Bronchial smooth muscle cell (primary cell): ENCODE results near the gene ZNF548. TPM values are rescaled to one million over a fixed set of nuclear protein-coding genes. Genes with fewer than 3 reads are reported as not detected.

Source experiments
- total RNA-seq: library from RNA; depleted of rRNA; stranded (reverse); fragments of >200 nt; gene quantifications from 2 replicates; pipeline ENCODE4 v1.2.1, GENCODE V29; 2014

ZNF548 gene
- 20.3 and 27.6 TPM in 2 replicates for total RNA-seq

DNA sequence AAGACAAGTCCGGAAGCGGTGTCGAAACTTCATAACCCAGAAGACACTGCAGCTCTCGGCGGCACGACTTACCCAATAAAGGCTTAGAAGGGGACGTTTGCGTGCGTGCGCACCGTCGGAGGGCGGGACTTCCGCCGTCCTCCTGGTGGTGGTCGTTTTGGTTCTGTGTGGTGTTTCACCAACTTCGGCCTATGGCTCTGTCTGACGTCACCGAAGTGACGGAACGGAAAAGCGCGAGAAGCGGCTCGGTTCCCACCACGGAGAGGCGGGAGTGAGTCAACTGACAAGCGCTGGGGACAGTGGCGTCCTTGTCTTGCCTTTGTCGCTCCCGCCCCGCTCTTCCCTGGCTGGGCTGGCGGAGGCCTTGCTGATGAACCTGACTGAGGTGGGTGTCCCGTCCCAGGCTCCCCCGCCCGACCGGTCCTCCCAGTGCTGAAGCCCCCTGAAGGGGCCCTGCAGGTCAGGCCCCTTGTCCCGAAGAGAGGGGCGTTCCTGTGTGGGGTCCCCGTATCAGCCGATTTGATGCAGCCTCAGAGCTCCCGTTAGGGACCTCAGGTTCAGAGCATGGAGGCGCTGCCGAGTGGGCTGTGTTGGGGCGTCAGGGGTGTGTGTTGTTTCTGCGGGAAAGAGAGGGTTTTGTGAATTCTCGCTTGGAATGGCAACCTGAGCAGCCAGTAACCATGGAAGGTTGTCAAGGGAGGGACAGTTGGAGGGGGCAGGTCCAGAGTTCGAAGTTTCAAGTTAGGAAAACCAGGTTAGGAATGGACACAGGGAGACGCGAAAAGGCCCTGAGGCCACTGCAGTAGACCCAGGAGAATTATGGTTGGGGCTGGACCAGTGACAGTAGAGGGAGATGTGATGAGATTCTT is at the start of gene ZNF548:
ZNF548 (plus strand) TSS at position 125 of the 869 bp plus-strand sequence; CDS start at position 371, 246 bp downstream.

DNA sequence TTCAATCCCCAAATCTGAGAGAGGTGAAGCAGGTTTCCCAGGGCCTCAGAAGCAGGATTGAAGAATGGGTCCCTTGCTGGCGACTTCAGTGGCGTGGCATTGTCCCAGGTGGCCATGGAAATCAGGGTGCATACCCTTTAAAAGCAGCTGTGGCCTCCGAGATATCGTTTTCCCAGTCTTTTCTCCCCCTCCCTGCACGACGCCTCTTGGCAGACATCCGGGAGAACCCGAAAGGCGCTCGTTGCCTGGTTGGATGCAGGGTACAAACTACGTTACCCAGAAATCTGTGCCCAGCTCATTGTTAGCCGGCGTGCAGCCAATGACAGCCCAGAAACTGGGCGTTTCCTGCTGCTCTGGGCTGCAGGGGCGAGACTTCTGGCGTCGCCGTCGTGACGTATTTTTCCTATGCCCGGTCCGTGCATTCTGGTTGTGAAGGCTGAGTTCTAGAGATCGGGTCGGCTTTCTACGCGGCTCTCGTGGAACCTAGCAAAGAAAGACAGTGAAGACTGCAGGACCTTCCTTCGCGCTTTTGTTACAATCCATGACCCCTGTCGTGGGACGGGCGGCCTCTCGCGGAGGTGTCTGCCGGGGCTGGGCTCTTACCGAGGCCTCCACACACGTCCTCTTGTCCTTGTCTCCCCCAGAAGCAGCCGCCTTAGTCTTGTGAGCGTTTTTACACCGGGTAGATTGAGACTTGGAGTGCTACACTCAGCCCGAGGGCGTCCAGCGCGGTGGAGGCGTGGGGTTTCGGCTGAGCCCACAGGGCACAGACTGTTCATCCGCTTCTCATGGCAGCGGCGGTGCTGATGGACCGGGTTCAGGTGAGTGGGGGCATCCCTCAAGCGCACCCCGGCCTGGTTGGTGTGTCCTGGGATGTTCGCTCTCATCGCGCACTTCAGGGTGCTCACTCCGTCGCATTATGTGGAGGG is 38.5 kb upstream of the ZNF548 start, which contains the start of gene ZNF304:
ZNF304 (plus strand) TSS at position 395 of the 929 bp plus-strand sequence; CDS start at position 789, 394 bp downstream.

GRCh38 chr19:57362997-57363687 is 26.5 kb upstream of the ZNF548 start, which contains the start of the genes TRAPPC2B and ZNF547:
TRAPPC2B (plus strand) TSS chr19:57363551; CDS start chr19:57364834, 1,283 bp downstream.
ZNF547 (plus strand) TSS chr19:57363551; CDS start chr19:57368556, 5,005 bp downstream.

DNA sequence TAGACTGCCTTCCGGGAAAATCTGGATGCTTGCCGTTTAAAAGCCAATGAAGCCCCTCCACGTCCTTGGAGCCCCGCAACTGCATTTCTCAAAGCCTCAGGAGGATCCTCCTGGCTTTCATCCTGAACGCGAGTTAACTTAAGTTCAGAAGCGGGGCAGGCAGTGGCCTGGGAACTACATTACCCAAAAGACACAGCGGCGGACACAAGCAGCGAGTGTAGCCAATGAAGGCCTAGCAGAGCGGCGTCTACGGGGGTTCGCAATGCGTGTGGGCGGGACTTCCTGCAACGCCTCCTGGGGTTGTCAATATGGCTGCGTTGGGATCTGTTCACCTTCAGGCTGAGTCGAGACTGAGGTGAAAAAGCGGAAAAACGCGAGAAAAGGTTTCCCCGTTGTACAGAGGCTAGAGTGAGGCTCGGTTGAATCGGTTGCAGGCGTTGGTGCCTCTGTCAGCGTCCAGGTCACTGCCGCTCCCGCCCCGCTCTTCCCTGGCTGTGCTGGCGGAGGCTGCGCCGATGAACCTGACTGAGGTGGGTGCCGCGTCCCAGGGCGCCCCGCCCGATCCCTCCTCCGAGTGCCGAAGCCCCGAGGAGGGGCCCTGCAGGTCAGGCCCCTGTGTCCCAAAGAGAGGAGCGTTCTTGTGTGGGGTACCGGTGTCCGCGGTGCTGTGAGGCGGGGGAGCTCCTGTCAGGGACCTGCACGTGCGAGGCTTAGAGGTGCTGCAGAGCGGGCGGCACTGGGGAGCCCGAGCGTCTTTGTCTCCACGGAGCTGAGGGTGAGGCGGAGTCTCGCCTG is 21.4 kb downstream of the ZNF548 start, which contains the start of gene ZNF17:
ZNF17 (plus strand) TSS at position 285 of the 795 bp plus-strand sequence. CDS start 2,455 bp downstream, outside the sequence.

GRCh38 chr19:57435062-57435978 is 45.7 kb downstream of the ZNF548 start, which contains the start of gene ZNF749:
ZNF749 (plus strand) TSS chr19:57435325; CDS start chr19:57435579, 254 bp downstream.

Other genes starting within 250 kb of the ZNF548 start
- not detected in 2 replicates for gene ZIM3, start 244.7 kb upstream of the ZNF548 start, total RNA-seq
- gene DUXA, start 222.4 kb upstream of the ZNF548 start, total RNA-seq, result not detected in 2 replicates
- 17.3 and 35.2 TPM in 2 replicates for gene ZNF264, start 198.4 kb upstream of the ZNF548 start, total RNA-seq
- 0.17 and 0.63 TPM in 2 replicates for gene AURKC, start 158.8 kb upstream of the ZNF548 start, total RNA-seq
- 23.2 and 29.2 TPM in 2 replicates for gene ZNF805, start 149.2 kb upstream of the ZNF548 start, total RNA-seq
- gene ZNF460, start 109.4 kb upstream of the ZNF548 start, total RNA-seq, result 43.7 and 67.3 TPM in 2 replicates
- 7.1 and 7.3 TPM in 2 replicates for gene ZNF543, start 69.4 kb upstream of the ZNF548 start, total RNA-seq
- 9.1 and 13.6 TPM in 2 replicates for gene ZNF304, start 38.6 kb upstream of the ZNF548 start, total RNA-seq
- gene TRAPPC2B, start 26.3 kb upstream of the ZNF548 start, total RNA-seq, result 11.9 and 12.9 TPM in 2 replicates
- 4.6 and 8.1 TPM in 2 replicates for gene ZNF547, start 26.3 kb upstream of the ZNF548 start, total RNA-seq
- gene ZNF17, start 21.3 kb downstream of the ZNF548 start, total RNA-seq, result 10.6 and 17.0 TPM in 2 replicates
- 6.8 and 8.3 TPM in 2 replicates for gene ZNF749, start 45.5 kb downstream of the ZNF548 start, total RNA-seq
- 0.34 and 0.95 TPM in 2 replicates for gene VN1R1, start 67.3 kb downstream of the ZNF548 start, total RNA-seq
- 13.3 and 22.4 TPM in 2 replicates for gene ZNF772, start 87.7 kb downstream of the ZNF548 start, total RNA-seq
- 14.2 and 14.5 TPM in 2 replicates for gene ZNF419, start 97.9 kb downstream of the ZNF548 start, total RNA-seq
- gene ZNF773, start 110.1 kb downstream of the ZNF548 start, total RNA-seq, result 15.6 and 17.2 TPM in 2 replicates
- gene ZNF549, start 137.5 kb downstream of the ZNF548 start, total RNA-seq, result 4.3 and 5.4 TPM in 2 replicates
- gene ZNF550, start 170.0 kb downstream of the ZNF548 start, total RNA-seq, result 8.6 and 8.8 TPM in 2 replicates
- gene ZNF416, start 189.1 kb downstream of the ZNF548 start, total RNA-seq, result 4.4 and 5.5 TPM in 2 replicates
- 5.2 and 7.7 TPM in 2 replicates for gene ZIK1, start 194.3 kb downstream of the ZNF548 start, total RNA-seq
- gene ZNF530, start 210.0 kb downstream of the ZNF548 start, total RNA-seq, result 1.6 and 3.0 TPM in 2 replicates
- 15.9 and 19.7 TPM in 2 replicates for gene ZNF134, start 224.4 kb downstream of the ZNF548 start, total RNA-seq
- 8.8 and 11.2 TPM in 2 replicates for gene ZNF211, start 243.3 kb downstream of the ZNF548 start, total RNA-seq